ENCODE results near the gene NTMT2.
"Not testable (repeated sequence)": the region's sequence is repeated elsewhere in the genome, so short reads cannot be mapped to it uniquely, and the experiment has no call there.

Gene NTMT2

GRCh38 chr1:170162459-170163246 is 16.9 kb downstream of the NTMT2 start:
- no peak for DNase-seq

GRCh38 chr1:170164103-170164763 is 18.5 kb downstream of the NTMT2 start:
- no peak for DNase-seq

- DNase-seq = no peak
Measured at GRCh38 chr1:170166518-170167180, 20.9 kb downstream of the NTMT2 start.

- no peak for DNase-seq
Measured at GRCh38 chr1:170168265-170168664, 22.5 kb downstream of the NTMT2 start.

- DNase-seq = not testable (repeated sequence)
Measured at GRCh38 chr1:170170513-170170912, 24.8 kb downstream of the NTMT2 start.

- DNase-seq = no peak
Measured at GRCh38 chr1:170174395-170174794, 28.6 kb downstream of the NTMT2 start.

- no peak for DNase-seq
Measured at GRCh38 chr1:170175041-170175440, 29.3 kb downstream of the NTMT2 start.

- DNase-seq = no peak
Measured at GRCh38 chr1:170175484-170175883, 29.7 kb downstream of the NTMT2 start.

GRCh38 chr1:170176772-170177171 is 31.0 kb downstream of the NTMT2 start:
- DNase-seq = no peak

GRCh38 chr1:170182442-170182841 is 36.7 kb downstream of the NTMT2 start:
- DNase-seq = no peak

- DNase-seq = no peak
Measured at GRCh38 chr1:170192546-170192945, 46.8 kb downstream of the NTMT2 start.

GRCh38 chr1:170194451-170194850 is 48.7 kb downstream of the NTMT2 start:
- DNase-seq = no peak

GRCh38 chr1:170196490-170197236 is 50.9 kb downstream of the NTMT2 start:
- DNase-seq = no peak

- DNase-seq = no peak
Measured at GRCh38 chr1:170198090-170198489, 52.3 kb downstream of the NTMT2 start.

GRCh38 chr1:170198584-170198983 is 52.8 kb downstream of the NTMT2 start:
- no peak for DNase-seq

GRCh38 chr1:170200161-170200560 is 54.4 kb downstream of the NTMT2 start:
- no peak for DNase-seq

GRCh38 chr1:170200621-170201397 is 55.0 kb downstream of the NTMT2 start:
- DNase-seq = no peak

GRCh38 chr1:170203693-170204092 is 57.9 kb downstream of the NTMT2 start:
- no peak for DNase-seq

- DNase-seq = no peak
Measured at GRCh38 chr1:170204121-170204520, 58.4 kb downstream of the NTMT2 start.

GRCh38 chr1:170205301-170205700 is 59.5 kb downstream of the NTMT2 start:
- no peak for DNase-seq

- DNase-seq = no peak
Measured at GRCh38 chr1:170209125-170209524, 63.4 kb downstream of the NTMT2 start.

GRCh38 chr1:170210142-170210541 is 64.4 kb downstream of the NTMT2 start:
- DNase-seq = no peak
